ENCODE results near the gene MIF4GD. TPM values are rescaled to one million over a fixed set of nuclear protein-coding genes. Genes with fewer than 3 reads are reported as not detected.
"Not testable (repeated sequence)": the region's sequence is repeated elsewhere in the genome, so short reads cannot be mapped to it uniquely, and the experiment has no call there.

MIF4GD gene
- total RNA-seq, 1 donor from 2014 or later, result 30.0 TPM

DNA sequence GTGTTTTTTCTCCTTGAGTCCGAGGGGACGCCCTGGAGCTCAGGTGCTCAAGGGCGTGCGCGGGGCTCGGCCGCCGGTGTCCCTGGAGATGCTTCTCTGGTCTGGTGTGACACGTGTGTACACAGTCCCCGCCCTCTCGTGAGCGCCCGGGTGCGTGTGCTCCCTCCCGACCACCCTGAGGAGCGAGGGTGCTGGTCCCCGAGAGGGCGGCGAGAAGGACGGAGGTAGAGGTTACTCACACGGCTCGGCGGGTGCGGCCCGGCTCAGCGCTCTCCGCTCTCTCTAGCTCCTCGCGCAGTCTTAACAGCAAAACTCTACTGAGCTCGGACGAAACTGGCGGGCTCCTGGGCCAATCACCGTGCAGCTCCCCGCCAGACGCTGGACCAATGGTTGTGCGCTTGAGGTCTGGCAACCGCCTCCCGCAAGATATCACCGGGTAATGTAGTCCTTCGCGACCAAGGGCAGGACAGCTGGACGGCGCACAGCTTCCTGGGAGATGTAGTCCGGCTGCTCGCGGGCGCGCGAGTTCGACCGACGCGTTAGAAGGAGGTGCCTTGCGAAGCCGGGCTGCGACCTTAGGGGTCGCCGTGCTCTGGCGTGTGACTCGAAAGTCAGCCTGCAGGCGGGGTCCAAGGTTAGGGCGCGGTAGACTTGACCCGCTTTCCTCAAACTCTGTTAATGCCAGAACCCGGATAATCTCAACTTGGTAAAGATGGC is 18.2 kb upstream of the MIF4GD start, which contains the start of gene SLC25A19:
SLC25A19 (minus strand) TSS at position 319 of the 717 bp plus-strand sequence. CDS start 2,669 bp downstream, outside the sequence.
- Histone ChIP-seq H3K27me3 (ENCODE audit: control insufficient read depth, insufficient read depth, low read length) (no peaks in the 10 kb centered on the region), H3K4me3 (ENCODE audit: low read depth, low read length) (peak within 1 kb of the TSS; percentile 70), H3K36me3 (ENCODE audit: control insufficient read depth, insufficient read depth, low read length) (peaks cover 4% of the 10 kb centered on the region)
- TF ChIP-seq, protein P1, sequence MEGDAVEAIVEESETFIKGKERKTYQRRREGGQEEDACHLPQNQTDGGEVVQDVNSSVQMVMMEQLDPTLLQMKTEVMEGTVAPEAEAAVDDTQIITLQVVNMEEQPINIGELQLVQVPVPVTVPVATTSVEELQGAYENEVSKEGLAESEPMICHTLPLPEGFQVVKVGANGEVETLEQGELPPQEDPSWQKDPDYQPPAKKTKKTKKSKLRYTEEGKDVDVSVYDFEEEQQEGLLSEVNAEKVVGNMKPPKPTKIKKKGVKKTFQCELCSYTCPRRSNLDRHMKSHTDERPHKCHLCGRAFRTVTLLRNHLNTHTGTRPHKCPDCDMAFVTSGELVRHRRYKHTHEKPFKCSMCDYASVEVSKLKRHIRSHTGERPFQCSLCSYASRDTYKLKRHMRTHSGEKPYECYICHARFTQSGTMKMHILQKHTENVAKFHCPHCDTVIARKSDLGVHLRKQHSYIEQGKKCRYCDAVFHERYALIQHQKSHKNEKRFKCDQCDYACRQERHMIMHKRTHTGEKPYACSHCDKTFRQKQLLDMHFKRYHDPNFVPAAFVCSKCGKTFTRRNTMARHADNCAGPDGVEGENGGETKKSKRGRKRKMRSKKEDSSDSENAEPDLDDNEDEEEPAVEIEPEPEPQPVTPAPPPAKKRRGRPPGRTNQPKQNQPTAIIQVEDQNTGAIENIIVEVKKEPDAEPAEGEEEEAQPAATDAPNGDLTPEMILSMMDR (IDR thresholded peaks at IDR 0.05; ENCODE audit: insufficient read depth, low read length, severe bottlenecking), result peak; percentile 12
- DNase-seq (ENCODE audit: low read depth) (peak; percentile 98), FAIRE-seq (no peak)

- Histone ChIP-seq H3K36me3 (ENCODE audit: control insufficient read depth, insufficient read depth, low read length) (peaks cover 4% of the 10 kb centered on the region), H3K4me3 (ENCODE audit: low read depth, low read length) (peak overlapping the region; percentile 70), H3K27me3 (ENCODE audit: control insufficient read depth, insufficient read depth, low read length) (no peaks in the 10 kb centered on the region)
- FAIRE-seq (no peak), DNase-seq (ENCODE audit: low read depth) (peak; percentile 20)
- TF ChIP-seq, protein P1 (IDR thresholded peaks at IDR 0.05; ENCODE audit: insufficient read depth, low read length, severe bottlenecking), result no peak
These were observed 17.7 kb upstream of the MIF4GD start for GRCh38 chr17:75288770-75289114.

- no peak for FAIRE-seq
- Histone ChIP-seq H3K4me3 (ENCODE audit: low read depth, low read length) (peak overlapping the region; percentile 70), H3K36me3 (ENCODE audit: control insufficient read depth, insufficient read depth, low read length) (peaks cover 5% of the 10 kb centered on the region), H3K27me3 (ENCODE audit: control insufficient read depth, insufficient read depth, low read length) (no peaks in the 10 kb centered on the region)
- DNase-seq (ENCODE audit: low read depth), result no peak
- TF ChIP-seq, protein P1 (IDR thresholded peaks at IDR 0.05; ENCODE audit: insufficient read depth, low read length, severe bottlenecking), result no peak
These were observed 17.3 kb upstream of the MIF4GD start for GRCh38 chr17:75288359-75288758.

DNA sequence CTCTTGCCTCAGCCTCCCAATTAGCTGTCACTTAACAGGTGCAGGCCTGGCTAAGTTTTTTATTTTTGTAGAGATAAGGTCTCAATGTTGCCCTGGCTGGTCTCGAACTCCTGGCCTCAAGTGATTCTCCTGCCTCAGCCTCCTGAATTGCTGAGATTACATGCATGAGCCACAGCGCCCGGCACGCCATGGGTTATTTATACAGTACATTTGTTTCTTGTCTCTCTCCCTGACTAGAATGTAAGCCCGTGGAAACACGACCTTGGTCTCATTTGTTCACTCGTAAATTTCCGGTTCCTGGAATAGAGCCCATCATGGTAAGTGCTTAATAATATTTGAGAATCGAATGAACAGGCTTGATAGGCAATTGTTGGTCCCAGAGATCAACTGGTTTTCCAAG is 16.2 kb upstream of the MIF4GD start:
- Histone ChIP-seq H3K36me3 (ENCODE audit: control insufficient read depth, insufficient read depth, low read length) (peaks cover 7% of the 10 kb centered on the region), H3K27me3 (ENCODE audit: control insufficient read depth, insufficient read depth, low read length) (no peaks in the 10 kb centered on the region), H3K4me3 (ENCODE audit: low read depth, low read length) (no peak overlapping the region)
- FAIRE-seq, result no peak
- TF ChIP-seq, protein P1 (IDR thresholded peaks at IDR 0.05; ENCODE audit: insufficient read depth, low read length, severe bottlenecking), result no peak
- DNase-seq (ENCODE audit: low read depth), result no peak

DNA sequence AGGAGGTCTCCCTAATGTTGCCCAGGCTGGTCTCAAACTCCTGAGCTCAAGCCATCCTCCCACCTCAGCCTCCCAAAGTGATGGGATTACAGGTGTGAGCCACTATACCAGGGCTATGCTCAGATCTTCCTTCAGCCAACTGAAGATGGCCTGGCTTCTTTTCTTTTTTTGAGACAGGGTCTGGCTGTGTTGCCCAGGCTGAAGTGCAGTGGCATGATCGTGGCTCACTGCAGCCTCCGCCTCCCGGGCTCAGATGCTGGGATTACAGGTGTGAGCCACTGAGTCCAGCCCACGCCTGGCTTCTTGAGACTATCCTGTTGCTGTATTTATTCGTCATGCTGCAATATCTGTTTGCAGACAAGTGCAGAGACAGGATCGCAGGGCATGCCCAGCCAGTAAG is 14.1 kb upstream of the MIF4GD start:
- Histone ChIP-seq H3K36me3 (ENCODE audit: control insufficient read depth, insufficient read depth, low read length) (peaks cover 7% of the 10 kb centered on the region), H3K27me3 (ENCODE audit: control insufficient read depth, insufficient read depth, low read length) (no peaks in the 10 kb centered on the region), H3K4me3 (ENCODE audit: low read depth, low read length) (no peak overlapping the region)
- TF ChIP-seq, protein P1 (IDR thresholded peaks at IDR 0.05; ENCODE audit: insufficient read depth, low read length, severe bottlenecking), result no peak
- DNase-seq (ENCODE audit: low read depth), result no peak
- no peak for FAIRE-seq

- not testable (repeated sequence) for H3K4me3 ChIP-seq (ENCODE audit: low read depth, low read length); FAIRE-seq; DNase-seq (ENCODE audit: low read depth); H3K27me3 ChIP-seq (ENCODE audit: control insufficient read depth, insufficient read depth, low read length); H3K36me3 ChIP-seq (ENCODE audit: control insufficient read depth, insufficient read depth, low read length)
These were observed 9.2 kb upstream of the MIF4GD start for GRCh38 chr17:75280189-75280588.
